ENCODE data around the gene KASH5. TPM values are rescaled to one million over a fixed set of nuclear protein-coding genes. Genes with fewer than 3 reads are reported as not detected.

The KASH5 gene
- total RNA-seq, 4 donors from 2014 or later: not detected

DNA sequence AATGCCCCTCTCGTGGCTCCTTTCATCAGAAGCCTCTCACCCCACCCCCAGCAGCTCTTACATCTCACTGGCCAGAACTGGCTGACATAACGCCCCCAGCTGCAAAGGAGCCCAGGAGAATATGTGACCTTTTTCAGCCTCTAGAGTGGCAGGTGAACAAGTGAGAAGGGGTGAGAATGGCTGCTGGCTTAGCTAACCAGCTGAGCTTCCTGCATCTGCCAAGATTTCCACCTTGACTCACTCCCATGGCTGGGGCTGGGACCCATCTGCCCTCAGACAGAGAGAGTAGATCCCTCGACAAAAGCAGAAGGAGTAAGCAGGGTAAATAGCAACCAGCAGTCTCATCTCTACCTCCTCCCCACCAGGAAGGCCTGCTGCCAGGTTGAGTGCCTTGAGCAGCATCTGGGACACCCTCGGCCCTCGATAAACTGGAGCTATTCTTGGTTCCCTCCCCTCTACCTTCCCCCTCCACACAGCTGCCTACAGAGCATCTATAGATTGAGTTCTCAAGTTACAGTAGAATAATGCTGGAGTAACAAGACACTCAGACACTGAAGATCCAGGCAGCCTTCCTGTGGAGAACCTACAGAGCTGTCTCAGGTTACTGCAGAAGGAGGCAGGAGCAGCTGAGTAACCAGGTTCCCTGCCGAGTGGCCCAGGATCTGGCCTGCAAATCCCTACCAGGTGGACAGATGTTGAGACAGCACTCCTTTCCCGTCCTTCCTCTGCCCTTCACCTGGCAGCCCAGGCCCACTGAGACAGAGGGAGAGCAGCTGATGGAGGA is 15.5 kb downstream of the KASH5 start:
- 47 to 64% methylated on average over 5 to 6 of the region's 7 CpGs for WGBS, 2 donors

GRCh38 chr19:49407079-49407478 is 19.0 kb downstream of the KASH5 start:
- intact Hi-C loops (cut with DNase I): no loop called here
- DNase-seq: no peak
- no peaks in the 10 kb centered on the region for H3K9me3 ChIP-seq
- no peaks in the 10 kb centered on the region for H3K27me3 ChIP-seq
- no peaks in the 10 kb centered on the region for H3K36me3 ChIP-seq
- no peak overlapping the region for H3K4me3 ChIP-seq
- WGBS, 2 donors: 61 to 70% methylated on average over 6 to 7 of the region's 7 CpGs
- H3K4me1 ChIP-seq: no peaks in the 10 kb centered on the region
- no peak for TF ChIP-seq CTCF (IDR thresholded peaks at IDR 0.05)
- no peak for TF ChIP-seq POLR2A (IDR thresholded peaks at IDR 0.05)
- no peak overlapping the region for H3K27ac ChIP-seq

More for the DNA sequence above, 15.5 kb downstream of the KASH5 start:
- no peaks in the 10 kb centered on the region for H3K9me3 ChIP-seq
- no peaks in the 10 kb centered on the region for H3K4me1 ChIP-seq
- TF ChIP-seq CTCF (IDR thresholded peaks at IDR 0.05) (no peak), POLR2A (IDR thresholded peaks at IDR 0.05) (no peak)
- no peak overlapping the region for H3K27ac ChIP-seq
- H3K27me3 ChIP-seq: no peaks in the 10 kb centered on the region
- no peak overlapping the region for H3K4me3 ChIP-seq
- no peak for DNase-seq
- no peaks in the 10 kb centered on the region for H3K36me3 ChIP-seq
- intact Hi-C loops (cut with DNase I): no loop called here

- Histone ChIP-seq H3K9me3 (no peaks in the 10 kb centered on the region), H3K4me1 (no peaks in the 10 kb centered on the region), H3K4me3 (no peak overlapping the region), H3K27ac (no peak overlapping the region), H3K27me3 (no peaks in the 10 kb centered on the region), H3K36me3 (no peaks in the 10 kb centered on the region)
- intact Hi-C loops (cut with DNase I): no loop called here
- TF ChIP-seq CTCF (IDR thresholded peaks at IDR 0.05): no peak
- no peak for TF ChIP-seq POLR2A (IDR thresholded peaks at IDR 0.05)
- WGBS, 2 donors: 85 to 87% methylated on average over 15 to 16 of the region's 16 CpGs
- no peak for DNase-seq
Measured at GRCh38 chr19:49407482-49408015, 19.5 kb downstream of the KASH5 start.

GRCh38 chr19:49408816-49409440 is 20.9 kb downstream of the KASH5 start:
- no peak overlapping the region for H3K27ac ChIP-seq
- intact Hi-C loops (cut with DNase I): no loop called here
- 61 to 72% methylated on average over 6 to 8 of the region's 8 CpGs for WGBS, 2 donors
- no peak for DNase-seq
- no peaks in the 10 kb centered on the region for H3K9me3 ChIP-seq
- TF ChIP-seq POLR2A (IDR thresholded peaks at IDR 0.05) (no peak), CTCF (IDR thresholded peaks at IDR 0.05) (no peak)
- no peaks in the 10 kb centered on the region for H3K27me3 ChIP-seq
- H3K4me3 ChIP-seq: no peak overlapping the region
- H3K36me3 ChIP-seq: no peaks in the 10 kb centered on the region
- no peaks in the 10 kb centered on the region for H3K4me1 ChIP-seq

DNA sequence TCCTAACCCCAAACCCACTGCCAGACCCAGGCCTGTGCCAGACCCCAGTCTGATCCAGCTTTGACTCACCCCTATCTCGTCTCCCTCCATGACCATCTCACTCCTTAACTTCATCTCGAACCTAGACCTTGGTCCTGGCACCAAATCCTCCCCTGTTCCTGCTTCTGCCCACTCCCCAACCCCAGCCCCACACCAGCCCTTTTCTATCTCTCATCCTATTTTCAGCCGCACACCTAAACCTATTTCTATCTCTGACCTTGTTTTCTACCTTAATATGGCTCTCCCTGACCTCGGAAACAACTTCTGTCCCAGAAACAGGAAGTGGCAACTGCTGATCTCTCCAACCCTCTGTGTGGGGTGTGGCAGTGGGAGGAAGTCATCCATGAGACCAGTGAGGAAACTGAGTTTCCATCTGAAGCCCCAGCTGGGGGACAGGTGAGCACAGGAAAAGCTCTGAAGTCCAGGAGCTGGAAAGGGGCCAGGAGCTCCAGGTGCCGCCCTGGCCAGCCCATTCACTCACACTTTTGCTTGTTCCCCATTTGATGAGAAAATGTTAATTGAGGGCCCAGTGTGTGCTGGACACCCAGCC is 21.5 kb downstream of the KASH5 start:
- Histone ChIP-seq H3K4me3 (no peak overlapping the region), H3K27ac (no peak overlapping the region), H3K9me3 (no peaks in the 10 kb centered on the region), H3K4me1 (no peaks in the 10 kb centered on the region), H3K27me3 (no peaks in the 10 kb centered on the region), H3K36me3 (no peaks in the 10 kb centered on the region)
- no peak for TF ChIP-seq CTCF (IDR thresholded peaks at IDR 0.05)
- no peak for TF ChIP-seq POLR2A (IDR thresholded peaks at IDR 0.05)
- no peak for DNase-seq
- WGBS, 2 donors: 63 to 76% methylated on average over 5 of the region's 5 CpGs
- intact Hi-C loops (cut with DNase I): no loop called here

Measured in esophagus squamous epithelium (tissue), 5 donors.